HG02588 (cell line): Measurements from ENCODE around the gene CNTNAP3.
"Not testable (repeated sequence)": the region's sequence is repeated elsewhere in the genome, so short reads cannot be mapped to it uniquely, and the experiment has no call there.

Experiments used
- ATAC-seq: cut with Tn5 transposase; IDR thresholded peaks from one replicate; pipeline ENCODE4 v1.9.1; 2021; ENCODE audit warnings: mild to moderate bottlenecking, moderate library complexity; ENCODE audit not compliant: unreplicated experiment

The CNTNAP3 gene

GRCh38 chr9:39287980-39288379 lies at the start of gene CNTNAP3:
TSS of gene CNTNAP3 (minus strand) at chr9:39288167. CDS start at chr9:39288064, 103 bp downstream.
- ATAC-seq: not testable (repeated sequence)

- not testable (repeated sequence) for ATAC-seq
Measured at GRCh38 chr9:39279995-39280394, 8.0 kb downstream of the CNTNAP3 start.

DNA sequence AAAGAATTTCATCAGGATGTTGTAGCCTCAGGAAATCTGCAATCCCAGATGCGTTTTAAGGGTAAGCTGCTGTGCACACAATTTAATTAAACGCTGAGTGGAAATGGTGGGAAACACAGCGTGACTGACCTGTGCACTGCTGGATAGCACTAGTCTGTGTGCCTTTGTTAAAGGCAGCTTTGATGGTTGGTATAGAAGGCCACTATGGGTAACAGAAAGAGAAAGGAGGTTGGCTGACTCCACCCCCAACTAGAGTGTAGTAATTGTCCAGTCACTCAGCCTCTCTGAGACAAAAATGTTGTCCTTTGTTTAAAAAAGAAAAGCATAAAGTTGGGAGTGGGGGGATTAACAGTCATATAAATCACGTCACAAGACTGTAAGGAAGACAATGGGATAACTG lies 45.5 kb downstream of the CNTNAP3 start:
- ATAC-seq: not testable (repeated sequence)

DNA sequence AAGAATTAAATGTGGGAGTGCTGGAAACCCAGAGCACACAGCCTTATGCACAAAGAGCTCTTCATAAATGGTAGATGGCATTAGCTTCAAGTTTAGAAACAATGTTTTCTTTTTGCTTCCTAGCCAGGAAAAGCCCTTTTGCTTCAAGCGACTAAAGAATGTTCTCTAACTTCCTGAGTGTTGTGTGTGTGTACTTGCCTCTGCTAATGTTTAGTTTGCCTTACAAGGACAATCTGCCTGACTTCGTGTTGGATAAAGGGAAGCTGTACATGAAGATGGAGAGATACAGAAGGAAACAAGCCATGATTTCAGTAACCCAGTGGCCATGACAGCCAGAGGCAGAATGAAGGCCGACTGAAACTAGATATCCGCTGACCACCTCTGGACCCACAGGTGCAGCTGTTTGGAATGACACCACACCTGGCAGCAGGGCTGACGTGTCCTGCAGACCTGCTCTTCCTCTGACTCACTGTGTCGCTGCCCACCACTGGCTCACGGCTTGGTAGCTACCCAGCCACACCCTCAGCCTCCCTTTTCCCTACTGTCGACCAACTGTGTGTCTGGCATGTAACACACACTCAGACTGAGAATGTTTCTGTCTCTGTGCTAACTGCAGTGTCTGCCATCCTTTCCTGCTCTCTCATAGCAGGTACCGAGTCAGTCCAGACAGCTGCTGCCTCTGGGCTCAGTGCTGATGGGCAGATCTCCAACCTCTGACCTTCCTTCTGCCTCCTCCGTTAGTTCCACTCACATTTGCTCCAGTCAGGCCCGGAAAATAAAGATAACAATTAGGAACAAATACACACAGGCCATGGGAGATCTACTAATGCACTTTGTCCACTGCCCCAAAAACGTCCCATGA lies 55.6 kb downstream of the CNTNAP3 start:
- not testable (repeated sequence) for ATAC-seq

- not testable (repeated sequence) for ATAC-seq
Measured at GRCh38 chr9:39215976-39216375, 72.0 kb downstream of the CNTNAP3 start.

DNA sequence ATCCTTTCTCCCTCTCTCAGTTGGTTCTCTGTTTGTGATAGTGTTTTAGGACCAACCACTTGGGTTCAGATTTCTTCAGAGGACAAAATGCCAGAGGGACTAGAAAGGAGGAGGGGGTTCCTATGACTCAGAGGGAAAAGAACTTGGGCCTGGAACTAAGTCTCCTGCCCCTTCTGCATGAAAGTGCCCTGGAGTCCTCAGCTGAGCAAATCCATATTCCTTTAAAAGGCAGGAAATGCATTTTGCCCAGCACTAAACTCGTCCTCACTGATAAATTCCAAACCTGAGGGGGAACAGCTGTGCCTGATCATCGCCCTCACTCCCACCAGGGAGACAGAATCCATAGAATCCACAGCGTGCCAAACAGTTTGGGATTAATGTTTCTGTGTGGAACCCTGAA lies 78.2 kb downstream of the CNTNAP3 start:
- not testable (repeated sequence) for ATAC-seq

GRCh38 chr9:39206643-39207042 lies 81.3 kb downstream of the CNTNAP3 start:
- not testable (repeated sequence) for ATAC-seq

DNA sequence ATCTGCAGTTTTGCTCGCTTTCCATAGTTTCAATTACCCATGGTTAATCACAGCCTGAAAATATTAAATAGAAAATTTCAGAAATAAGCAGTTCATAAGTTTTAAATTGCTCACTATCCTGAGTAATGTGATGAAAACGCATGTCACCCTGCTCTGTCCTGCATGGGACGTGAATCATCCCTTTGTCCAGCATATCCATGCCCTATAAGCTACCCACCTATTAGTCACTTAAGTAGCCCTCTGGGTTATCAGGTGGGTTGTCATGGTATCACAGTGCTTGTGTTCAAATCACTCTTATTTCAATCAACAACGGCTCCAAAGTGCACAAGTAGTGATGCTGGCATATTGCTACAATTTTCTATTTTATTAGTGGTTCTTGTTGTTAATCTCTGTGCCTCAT lies 82.1 kb downstream of the CNTNAP3 start:
- ATAC-seq: not testable (repeated sequence)

DNA sequence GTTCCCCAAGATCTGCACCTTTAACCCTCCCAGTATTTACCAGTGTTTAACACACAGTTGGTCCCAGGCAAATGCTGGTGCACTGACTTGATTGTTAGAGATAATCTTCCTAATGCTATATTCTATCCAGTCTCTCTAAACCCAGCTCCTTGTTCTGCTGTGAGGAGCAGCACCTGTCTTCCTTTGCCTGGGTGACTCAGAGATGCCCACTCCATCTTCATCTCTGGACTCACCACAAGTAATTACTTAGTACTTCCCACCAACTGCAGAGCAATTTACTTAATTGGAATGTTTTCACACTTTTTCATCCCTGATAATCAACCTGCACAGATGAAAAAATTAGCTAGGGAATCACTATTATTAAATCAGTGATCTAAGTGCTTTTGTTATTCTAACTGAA lies 87.6 kb downstream of the CNTNAP3 start:
- not testable (repeated sequence) for ATAC-seq

DNA sequence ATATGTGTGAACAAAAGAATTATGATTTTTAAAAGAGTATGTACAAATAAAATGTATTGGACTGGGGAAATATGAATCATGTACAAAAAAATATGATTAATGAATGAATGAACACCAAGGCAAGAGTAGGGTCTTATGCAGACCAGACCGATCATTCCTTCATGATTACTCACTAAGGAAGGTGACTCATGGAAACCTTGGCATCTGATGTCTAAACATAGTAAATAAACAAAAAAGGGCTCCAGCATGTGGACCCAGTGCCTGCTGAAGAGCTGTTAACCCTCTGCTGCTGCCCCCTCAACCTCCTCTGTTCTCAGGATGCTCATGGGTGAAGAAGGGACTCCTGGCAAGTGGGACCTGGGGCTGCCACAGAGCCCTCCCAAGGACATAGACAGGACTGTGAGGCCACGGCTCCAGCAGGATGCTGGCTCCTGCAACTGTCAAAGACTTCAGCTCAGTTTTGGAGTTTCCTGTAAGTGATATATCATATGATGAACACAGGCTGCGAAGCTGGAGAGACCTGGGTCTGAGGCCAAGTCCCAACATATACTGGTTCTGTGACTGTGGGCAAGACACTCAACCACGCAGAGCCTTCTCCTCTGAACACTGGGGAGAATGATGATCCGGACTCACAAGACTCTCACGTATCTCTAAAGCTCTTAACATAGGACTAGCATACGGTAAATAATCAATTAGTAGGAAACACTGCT lies 89.8 kb downstream of the CNTNAP3 start:
- ATAC-seq: not testable (repeated sequence)

DNA sequence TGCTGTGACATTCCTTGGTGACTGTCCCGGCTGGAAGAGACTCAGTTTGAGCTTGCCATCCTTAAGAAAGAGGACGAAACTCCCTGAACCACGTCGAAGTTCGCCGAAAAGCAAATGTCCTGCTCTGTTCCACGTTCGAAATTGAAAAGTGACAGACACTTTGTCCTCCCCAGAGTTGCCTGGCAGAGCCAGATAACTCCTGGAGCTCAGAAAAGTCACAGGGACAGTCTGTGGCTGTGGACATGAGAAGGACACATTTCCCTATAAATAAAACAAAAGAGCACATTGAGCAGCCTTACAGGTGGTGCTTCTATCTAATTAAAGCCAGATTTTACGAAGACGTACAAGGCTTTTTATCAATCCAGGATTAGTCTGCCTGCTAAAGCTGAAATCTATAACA lies 116.6 kb downstream of the CNTNAP3 start:
- not testable (repeated sequence) for ATAC-seq

- ATAC-seq: not testable (repeated sequence)
Measured at GRCh38 chr9:39157714-39158113, 130.3 kb downstream of the CNTNAP3 start.

GRCh38 chr9:39132826-39133552 lies 155.0 kb downstream of the CNTNAP3 start:
- ATAC-seq: not testable (repeated sequence)

DNA sequence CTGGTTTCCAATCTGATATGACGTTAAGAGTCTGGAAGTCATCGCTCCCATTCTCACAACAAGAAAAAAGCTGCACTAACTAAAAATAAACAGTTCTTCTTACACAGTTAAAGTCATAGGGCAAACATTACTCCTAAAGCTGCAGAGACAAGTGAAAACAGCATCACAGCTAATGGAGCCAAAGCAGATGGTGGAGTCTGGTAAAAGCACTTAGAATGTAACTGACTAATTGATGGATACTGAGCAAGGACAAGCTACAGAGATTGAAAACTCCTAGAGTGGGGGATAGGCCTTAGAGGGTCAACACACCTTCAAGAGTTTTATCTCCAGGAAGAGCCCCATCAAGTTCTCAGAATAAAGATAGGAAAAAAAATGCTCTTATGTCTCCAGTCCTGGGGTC lies 166.6 kb downstream of the CNTNAP3 start:
- ATAC-seq: not testable (repeated sequence)

DNA sequence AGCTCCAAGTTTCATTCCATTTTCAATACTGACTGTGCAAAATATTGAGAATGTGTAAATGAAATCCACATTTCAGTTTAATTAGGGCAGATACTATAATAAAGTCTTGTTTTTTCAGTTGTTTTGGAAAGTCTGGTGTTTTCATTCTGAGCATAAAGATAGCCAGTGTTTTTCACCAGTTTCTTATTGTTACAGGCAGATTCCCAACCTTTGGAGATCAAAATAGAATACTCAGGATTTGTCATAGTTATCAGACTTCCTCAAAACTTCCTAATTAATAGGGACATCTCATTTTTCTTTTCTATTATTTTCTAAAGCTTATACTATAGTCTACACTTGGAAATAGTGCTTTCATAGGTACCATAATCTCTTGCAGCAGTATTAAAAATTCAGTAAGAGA lies 176.2 kb downstream of the CNTNAP3 start:
- ATAC-seq: not testable (repeated sequence)

DNA sequence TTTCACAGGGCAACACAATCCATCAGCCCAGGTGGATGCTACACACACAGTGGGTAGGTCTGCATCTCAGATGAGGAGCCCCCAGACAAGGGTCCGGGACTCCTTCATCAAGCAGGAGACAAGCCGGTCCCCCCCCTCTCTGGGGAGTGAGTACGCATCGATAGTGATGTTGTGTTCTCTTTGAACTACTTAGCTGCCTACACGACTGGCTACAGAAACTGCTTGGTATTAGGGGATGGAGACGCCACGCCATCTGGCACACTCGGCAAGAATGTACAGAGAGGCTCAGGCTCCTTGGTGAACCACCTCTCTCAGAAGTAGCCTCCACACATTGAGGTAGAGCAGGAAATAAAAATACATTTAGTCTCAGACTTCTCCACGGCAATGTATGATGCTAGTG lies 179.8 kb downstream of the CNTNAP3 start:
- no peak for ATAC-seq

DNA sequence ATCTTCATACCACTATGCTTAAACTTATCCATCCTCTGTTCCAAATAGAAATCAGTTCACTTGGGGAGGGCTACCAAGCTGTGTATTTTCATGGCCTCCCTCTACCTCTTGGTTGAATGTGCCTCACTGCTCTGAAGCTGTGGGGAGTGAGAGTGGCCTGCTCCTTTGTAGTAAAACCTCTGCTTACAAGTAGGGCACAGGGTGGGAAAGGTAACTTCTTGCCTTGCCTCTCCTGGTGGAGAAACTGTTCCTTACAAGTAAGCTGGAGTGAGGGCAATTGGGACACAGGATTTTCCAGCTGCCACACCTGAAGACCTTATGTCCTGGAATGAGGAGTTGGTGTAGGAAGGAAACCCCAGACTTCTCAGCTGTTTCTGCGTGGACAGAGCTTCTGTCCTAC lies 190.8 kb downstream of the CNTNAP3 start:
- not testable (repeated sequence) for ATAC-seq

GRCh38 chr9:39085311-39085710 lies 202.7 kb downstream of the CNTNAP3 start:
- not testable (repeated sequence) for ATAC-seq

DNA sequence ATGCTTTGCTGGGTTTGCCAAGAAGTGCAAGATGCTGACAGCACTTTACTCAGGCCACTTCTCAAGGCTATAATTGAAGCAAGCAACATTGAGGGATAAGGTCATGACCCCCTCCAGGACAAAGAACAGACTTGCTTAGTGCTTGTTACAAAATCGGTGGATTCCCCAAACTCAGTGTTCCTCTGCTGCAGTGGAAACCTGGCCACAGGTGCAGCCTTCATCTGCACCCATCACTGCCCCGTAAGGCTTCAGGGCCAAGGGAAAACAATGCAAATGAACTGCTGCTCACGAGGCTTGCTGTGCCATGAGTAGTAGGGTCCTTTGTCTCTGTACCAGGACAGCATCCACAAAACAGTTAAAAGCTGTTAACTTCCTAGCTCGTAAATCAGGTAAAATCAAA lies 205.4 kb downstream of the CNTNAP3 start:
- ATAC-seq: not testable (repeated sequence)

DNA sequence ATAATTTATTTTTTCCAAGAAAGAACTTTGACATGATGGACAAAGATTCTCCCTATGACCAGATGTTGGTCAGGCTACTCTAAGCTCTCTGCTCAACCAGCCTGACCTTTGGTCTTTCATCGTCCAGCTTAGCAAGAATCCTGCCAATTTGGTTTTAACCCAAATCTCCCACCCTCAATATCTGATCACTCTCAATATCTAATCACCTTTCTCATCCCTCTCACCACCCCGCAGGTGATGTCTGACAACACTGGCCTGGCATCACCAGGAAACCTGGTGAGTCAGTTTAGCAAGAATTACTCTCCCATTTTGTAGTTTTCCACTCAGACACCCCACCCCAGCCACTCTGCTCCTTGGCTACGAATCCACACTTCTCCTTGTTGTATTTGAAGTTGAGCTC lies 207.9 kb downstream of the CNTNAP3 start:
- ATAC-seq: not testable (repeated sequence)

DNA sequence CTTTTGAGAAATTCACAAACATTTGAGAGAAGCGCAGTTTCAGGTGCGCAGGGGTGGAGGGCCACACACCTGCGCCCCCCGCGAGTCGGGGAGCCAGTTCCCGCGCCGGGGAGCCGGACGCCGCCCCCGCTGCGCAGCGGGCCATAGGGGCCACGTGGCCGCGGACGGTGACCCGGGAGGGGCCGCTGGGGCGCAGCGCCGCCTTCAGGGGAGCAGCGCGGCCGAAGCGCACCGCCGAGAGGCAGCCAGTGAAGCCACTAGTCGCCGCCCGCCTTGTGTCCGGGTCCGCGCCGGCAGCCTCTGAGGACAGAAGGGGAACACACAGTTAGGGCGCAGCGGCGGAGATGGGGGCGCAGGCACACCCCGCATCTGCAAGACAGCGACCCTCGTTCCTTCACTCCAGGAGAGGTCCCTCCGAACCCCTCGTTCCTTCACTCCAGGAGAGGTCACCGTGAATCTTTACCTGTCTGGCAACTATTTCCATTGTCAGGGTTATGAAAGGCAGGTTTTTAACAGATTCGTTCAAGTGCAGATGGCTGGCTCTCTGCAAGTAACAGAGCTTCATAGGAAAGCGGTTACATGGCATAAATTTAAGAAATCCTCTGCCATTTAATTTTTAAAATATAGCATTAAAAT lies 209.2 kb downstream of the CNTNAP3 start:
- ATAC-seq: not testable (repeated sequence)
